Prostate gland (tissue), 2 donors: Measurements from ENCODE around the gene TRAPPC14.

Experiments used
- POLR2A ChIP-seq: fragments of 450-650 bp; IDR thresholded peaks from one replicate; pipeline ENCODE4 v1.6.1; 2016; ENCODE audit warnings: antibody characterized with exemption, mild to moderate bottlenecking
- POLR2AphosphoS5 ChIP-seq: sonication (generic); formaldehyde crosslinking; IDR thresholded peaks from one replicate; pipeline ENCODE4 v1.6.1; 2017; ENCODE audit warnings: antibody characterized with exemption
- TF ChIP-seq, protein P1 (sequence below), 4 experiments: fragments of 200-600 bp in 2 of 4; fragments of 450-650 bp in 2 of 4; sonication (generic) in 2 of 4; IDR thresholded peaks; 1 replicate in 3 of 4; 2 replicates in 1 of 4; pipeline ENCODE4 v1.5.1; 2016 to 2019; ENCODE audit warnings: antibody characterized with exemption in 4 of 4, mild to moderate bottlenecking in 2 of 4, moderate library complexity in 2 of 4

DNA sequence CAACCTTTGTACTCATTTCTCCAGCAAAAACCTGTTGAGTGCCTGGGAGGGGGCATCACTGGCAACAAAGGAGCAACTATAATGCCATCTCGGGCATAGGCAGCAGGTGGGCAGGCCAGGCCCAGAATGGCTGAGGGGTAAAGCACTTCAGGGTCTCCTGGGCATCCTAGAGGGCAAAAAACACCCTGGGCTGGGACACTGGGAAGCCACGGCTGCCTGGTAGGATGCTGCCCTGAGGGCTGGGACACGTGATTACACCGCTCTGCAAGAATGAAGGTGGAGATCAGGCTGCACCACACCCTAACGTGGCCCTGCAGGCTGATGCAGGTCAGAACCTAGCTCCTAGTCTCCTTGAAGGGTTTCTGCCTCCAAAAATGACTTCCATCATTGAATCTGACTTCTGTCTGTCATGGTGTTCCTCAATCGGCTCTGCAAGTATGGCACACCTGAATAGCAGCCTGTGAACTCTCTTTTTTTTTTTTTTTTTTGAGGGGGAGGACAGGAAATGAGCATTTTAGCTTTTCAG, 4.5 kb upstream of the TRAPPC14 start:
- TF ChIP-seq, protein P1, sequence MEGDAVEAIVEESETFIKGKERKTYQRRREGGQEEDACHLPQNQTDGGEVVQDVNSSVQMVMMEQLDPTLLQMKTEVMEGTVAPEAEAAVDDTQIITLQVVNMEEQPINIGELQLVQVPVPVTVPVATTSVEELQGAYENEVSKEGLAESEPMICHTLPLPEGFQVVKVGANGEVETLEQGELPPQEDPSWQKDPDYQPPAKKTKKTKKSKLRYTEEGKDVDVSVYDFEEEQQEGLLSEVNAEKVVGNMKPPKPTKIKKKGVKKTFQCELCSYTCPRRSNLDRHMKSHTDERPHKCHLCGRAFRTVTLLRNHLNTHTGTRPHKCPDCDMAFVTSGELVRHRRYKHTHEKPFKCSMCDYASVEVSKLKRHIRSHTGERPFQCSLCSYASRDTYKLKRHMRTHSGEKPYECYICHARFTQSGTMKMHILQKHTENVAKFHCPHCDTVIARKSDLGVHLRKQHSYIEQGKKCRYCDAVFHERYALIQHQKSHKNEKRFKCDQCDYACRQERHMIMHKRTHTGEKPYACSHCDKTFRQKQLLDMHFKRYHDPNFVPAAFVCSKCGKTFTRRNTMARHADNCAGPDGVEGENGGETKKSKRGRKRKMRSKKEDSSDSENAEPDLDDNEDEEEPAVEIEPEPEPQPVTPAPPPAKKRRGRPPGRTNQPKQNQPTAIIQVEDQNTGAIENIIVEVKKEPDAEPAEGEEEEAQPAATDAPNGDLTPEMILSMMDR (IDR thresholded peaks at IDR 0.05) = no peak
- TF ChIP-seq POLR2A = no peak
- TF ChIP-seq POLR2AphosphoS5 = no peak
